ENCODE data around the gene NRN1. TPM values are rescaled to one million over a fixed set of nuclear protein-coding genes. Genes with fewer than 3 reads are reported as not detected.
A peak's percentile ranks its signal among the peaks of the same experiment; 100 is the strongest.

NRN1 gene
- polyA plus RNA-seq, 2 donors, result 2.5 to 3.3 TPM

GRCh38 chr6:6002848-6003620, 3.7 kb downstream of the NRN1 start:
- H3K36me3 ChIP-seq (ENCODE audit: control insufficient read depth in 2 of 2, insufficient read depth in 2 of 2, low read length in 1 of 2), result no peaks in the 10 kb centered on the region
- peaks cover 0 to 26% of the 10 kb centered on the region in 2 donors for H3K9me3 ChIP-seq (ENCODE audit: control insufficient read depth in 2 of 2, insufficient read depth in 1 of 2, low read depth in 1 of 2, low read length in 1 of 2)
- H3K27ac ChIP-seq (ENCODE audit: low read depth in 2 of 2, low read length in 1 of 2), result no peak overlapping the region
- WGBS, 2 donors, result 8 to 11% methylated on average over 45 to 48 of the region's 48 CpGs
- peaks cover 8 to 55% of the 10 kb centered on the region in 2 donors for H3K27me3 ChIP-seq (ENCODE audit: control insufficient read depth in 1 of 2, insufficient read depth in 2 of 2, low read length in 2 of 2)
- peaks cover 13 to 22% of the 10 kb centered on the region in 2 donors for H3K4me1 ChIP-seq (ENCODE audit: control insufficient read depth in 2 of 2, insufficient read depth in 2 of 2, low read length in 1 of 2)
- H3K4me3 ChIP-seq (ENCODE audit: low read depth in 1 of 2, low read length in 2 of 2), result peak overlapping the region; percentile 31 to 33

GRCh38 chr6:6002005-6002847, 4.5 kb downstream of the NRN1 start:
- Histone ChIP-seq H3K4me1 (ENCODE audit: control insufficient read depth in 2 of 2, insufficient read depth in 2 of 2, low read length in 1 of 2) (peaks cover 9 to 17% of the 10 kb centered on the region in 2 donors), H3K9me3 (ENCODE audit: control insufficient read depth in 2 of 2, insufficient read depth in 1 of 2, low read depth in 1 of 2, low read length in 1 of 2) (peaks cover 0 to 26% of the 10 kb centered on the region in 2 donors), H3K4me3 (ENCODE audit: low read depth in 1 of 2, low read length in 2 of 2) (peak overlapping the region in 1 of 2 donors; percentile 18), H3K27me3 (ENCODE audit: control insufficient read depth in 1 of 2, insufficient read depth in 2 of 2, low read length in 2 of 2) (peaks cover 8 to 56% of the 10 kb centered on the region in 2 donors), H3K27ac (ENCODE audit: low read depth in 2 of 2, low read length in 1 of 2) (no peak overlapping the region), H3K36me3 (ENCODE audit: control insufficient read depth in 2 of 2, insufficient read depth in 2 of 2, low read length in 1 of 2) (no peaks in the 10 kb centered on the region)
- WGBS, 2 donors, result 19 to 28% methylated on average over 54 to 57 of the region's 57 CpGs

- Histone ChIP-seq H3K9me3 (ENCODE audit: control insufficient read depth in 2 of 2, insufficient read depth in 1 of 2, low read depth in 1 of 2, low read length in 1 of 2) (peaks cover 0 to 26% of the 10 kb centered on the region in 2 donors), H3K27ac (ENCODE audit: low read depth in 2 of 2, low read length in 1 of 2) (no peak overlapping the region), H3K4me3 (ENCODE audit: low read depth in 1 of 2, low read length in 2 of 2) (no peak overlapping the region), H3K27me3 (ENCODE audit: control insufficient read depth in 1 of 2, insufficient read depth in 2 of 2, low read length in 2 of 2) (peaks cover 8 to 60% of the 10 kb centered on the region in 2 donors), H3K36me3 (ENCODE audit: control insufficient read depth in 2 of 2, insufficient read depth in 2 of 2, low read length in 1 of 2) (no peaks in the 10 kb centered on the region), H3K4me1 (ENCODE audit: control insufficient read depth in 2 of 2, insufficient read depth in 2 of 2, low read length in 1 of 2) (peaks cover 6 to 17% of the 10 kb centered on the region in 2 donors)
- WGBS, 2 donors, result 37 to 68% methylated on average over 10 of the region's 10 CpGs
Observed at GRCh38 chr6:6001443-6001842, 5.3 kb downstream of the NRN1 start.

- no peak overlapping the region for H3K4me3 ChIP-seq (ENCODE audit: low read depth in 1 of 2, low read length in 2 of 2)
- peaks cover 8 to 58% of the 10 kb centered on the region in 2 donors for H3K27me3 ChIP-seq (ENCODE audit: control insufficient read depth in 1 of 2, insufficient read depth in 2 of 2, low read length in 2 of 2)
- peaks cover 0 to 30% of the 10 kb centered on the region in 2 donors for H3K9me3 ChIP-seq (ENCODE audit: control insufficient read depth in 2 of 2, insufficient read depth in 1 of 2, low read depth in 1 of 2, low read length in 1 of 2)
- H3K4me1 ChIP-seq (ENCODE audit: control insufficient read depth in 2 of 2, insufficient read depth in 2 of 2, low read length in 1 of 2), result peaks cover 6 to 22% of the 10 kb centered on the region in 2 donors
- WGBS, 2 donors, result 29 to 39% methylated on average over 34 of the region's 34 CpGs
- no peak overlapping the region for H3K27ac ChIP-seq (ENCODE audit: low read depth in 2 of 2, low read length in 1 of 2)
- H3K36me3 ChIP-seq (ENCODE audit: control insufficient read depth in 2 of 2, insufficient read depth in 2 of 2, low read length in 1 of 2), result no peaks in the 10 kb centered on the region
Observed at GRCh38 chr6:5999688-6000608, 6.8 kb downstream of the NRN1 start.

GRCh38 chr6:5998711-5999687, 7.7 kb downstream of the NRN1 start:
- H3K4me1 ChIP-seq (ENCODE audit: control insufficient read depth in 2 of 2, insufficient read depth in 2 of 2, low read length in 1 of 2), result peaks cover 6 to 19% of the 10 kb centered on the region in 2 donors
- peak overlapping the region in 1 of 2 donors; percentile 2 for H3K4me3 ChIP-seq (ENCODE audit: low read depth in 1 of 2, low read length in 2 of 2)
- no peaks in the 10 kb centered on the region for H3K36me3 ChIP-seq (ENCODE audit: control insufficient read depth in 2 of 2, insufficient read depth in 2 of 2, low read length in 1 of 2)
- WGBS, 2 donors, result 11% methylated on average over 60 of the region's 60 CpGs
- peaks cover 0 to 26% of the 10 kb centered on the region in 2 donors for H3K9me3 ChIP-seq (ENCODE audit: control insufficient read depth in 2 of 2, insufficient read depth in 1 of 2, low read depth in 1 of 2, low read length in 1 of 2)
- H3K27ac ChIP-seq (ENCODE audit: low read depth in 2 of 2, low read length in 1 of 2), result no peak overlapping the region
- peaks cover 2 to 59% of the 10 kb centered on the region in 2 donors for H3K27me3 ChIP-seq (ENCODE audit: control insufficient read depth in 1 of 2, insufficient read depth in 2 of 2, low read length in 2 of 2)

GRCh38 chr6:5998236-5998635, 8.5 kb downstream of the NRN1 start:
- Histone ChIP-seq H3K27me3 (ENCODE audit: control insufficient read depth in 1 of 2, insufficient read depth in 2 of 2, low read length in 2 of 2) (peaks cover 2 to 53% of the 10 kb centered on the region in 2 donors), H3K9me3 (ENCODE audit: control insufficient read depth in 2 of 2, insufficient read depth in 1 of 2, low read depth in 1 of 2, low read length in 1 of 2) (peaks cover 0 to 26% of the 10 kb centered on the region in 2 donors), H3K4me3 (ENCODE audit: low read depth in 1 of 2, low read length in 2 of 2) (no peak overlapping the region), H3K4me1 (ENCODE audit: control insufficient read depth in 2 of 2, insufficient read depth in 2 of 2, low read length in 1 of 2) (peaks cover 6 to 17% of the 10 kb centered on the region in 2 donors), H3K27ac (ENCODE audit: low read depth in 2 of 2, low read length in 1 of 2) (no peak overlapping the region), H3K36me3 (ENCODE audit: control insufficient read depth in 2 of 2, insufficient read depth in 2 of 2, low read length in 1 of 2) (no peaks in the 10 kb centered on the region)
- 27 to 46% methylated on average over 9 of the region's 9 CpGs for WGBS, 2 donors

- H3K27me3 ChIP-seq (ENCODE audit: control insufficient read depth in 1 of 2, insufficient read depth in 2 of 2, low read length in 2 of 2), result peaks cover 2 to 54% of the 10 kb centered on the region in 2 donors
- H3K4me1 ChIP-seq (ENCODE audit: control insufficient read depth in 2 of 2, insufficient read depth in 2 of 2, low read length in 1 of 2), result peaks cover 6 to 9% of the 10 kb centered on the region in 2 donors
- peak overlapping the region; percentile 3 to 80 for H3K4me3 ChIP-seq (ENCODE audit: low read depth in 1 of 2, low read length in 2 of 2)
- H3K36me3 ChIP-seq (ENCODE audit: control insufficient read depth in 2 of 2, insufficient read depth in 2 of 2, low read length in 1 of 2), result no peaks in the 10 kb centered on the region
- WGBS, 2 donors, result 13 to 14% methylated on average over 22 of the region's 22 CpGs
- peaks cover 0 to 21% of the 10 kb centered on the region in 2 donors for H3K9me3 ChIP-seq (ENCODE audit: control insufficient read depth in 2 of 2, insufficient read depth in 1 of 2, low read depth in 1 of 2, low read length in 1 of 2)
- H3K27ac ChIP-seq (ENCODE audit: low read depth in 2 of 2, low read length in 1 of 2), result peak overlapping the region in 1 of 2 donors; percentile 8
Observed at GRCh38 chr6:5997420-5997987, 9.2 kb downstream of the NRN1 start.
